H9 (cell line): ENCODE measurements around the gene MUC21. TPM values are rescaled to one million over a fixed set of nuclear protein-coding genes. Genes with fewer than 3 reads are reported as not detected.

Experiments
- DNase-seq: peaks from one replicate; pipeline ENCODE4 v3.0.0-alpha.2; 2017
- H2AFZ ChIP-seq: one replicate; pipeline ENCODE4 v1.6.1; 2013; ENCODE audit warnings: mild to moderate bottlenecking, low read length, control low read depth, moderate library complexity
- H2AK5ac ChIP-seq: 2 replicates; pipeline ENCODE4 v1.6.1; 2013; ENCODE audit warnings: low read length, control low read depth, mixed read lengths; ENCODE audit not compliant: insufficient read length
- H2BK120ac ChIP-seq: one replicate; pipeline ENCODE4 v1.6.1; 2013; ENCODE audit warnings: low read depth, mild to moderate bottlenecking, low read length, control low read depth, inconsistent platforms; ENCODE audit not compliant: poor library complexity, severe bottlenecking
- H2BK12ac ChIP-seq: 2 replicates; pipeline ENCODE4 v1.6.1; 2013; ENCODE audit warnings: low read length, control low read depth, mixed read lengths, low read depth; ENCODE audit not compliant: insufficient read length
- H2BK15ac ChIP-seq: 2 replicates; pipeline ENCODE4 v1.6.1; 2013; ENCODE audit warnings: low read depth, low read length, control low read depth
- H2BK20ac ChIP-seq: one replicate; pipeline ENCODE4 v1.6.1; 2013; ENCODE audit warnings: low read depth, mild to moderate bottlenecking, low read length, control low read depth, inconsistent platforms; ENCODE audit not compliant: poor library complexity, severe bottlenecking
- H2BK5ac ChIP-seq: 2 replicates; pipeline ENCODE4 v1.6.1; 2013; ENCODE audit warnings: low read length, control low read depth, mixed read lengths; ENCODE audit not compliant: insufficient read length
- H3K14ac ChIP-seq: 2 replicates; pipeline ENCODE4 v1.6.1; 2013; ENCODE audit warnings: low read length, control low read depth; ENCODE audit not compliant: insufficient read depth
- H3K18ac ChIP-seq: 2 replicates; pipeline ENCODE4 v1.6.1; 2013; ENCODE audit warnings: low read depth, mild to moderate bottlenecking, mixed read lengths, low read length, control low read depth; ENCODE audit not compliant: insufficient read length
- H3K23ac ChIP-seq: 2 replicates; pipeline ENCODE4 v1.6.1; 2013; ENCODE audit warnings: low read length, control low read depth, mixed read lengths, low read depth; ENCODE audit not compliant: insufficient read length
- H3K23me2 ChIP-seq: 2 replicates; pipeline ENCODE4 v1.6.1; 2013; ENCODE audit warnings: low read depth, mild to moderate bottlenecking, mixed read lengths, low read length, control low read depth; ENCODE audit not compliant: insufficient read length, poor library complexity, severe bottlenecking
- H3K27ac ChIP-seq: 2 replicates; pipeline ENCODE4 v1.5.1; 2013; ENCODE audit warnings: low read length, control low read depth, mixed read lengths, low read depth; ENCODE audit not compliant: insufficient read length
- H3K27me3 ChIP-seq: 2 replicates; pipeline ENCODE4 v1.6.1; 2013; ENCODE audit warnings: low read length, control low read depth, inconsistent platforms; ENCODE audit not compliant: insufficient read depth
- H3K4ac ChIP-seq: 2 replicates; pipeline ENCODE4 v1.6.1; 2013; ENCODE audit warnings: low read depth, mild to moderate bottlenecking, control low read depth, inconsistent platforms, low read length, moderate library complexity
- H3K4me1 ChIP-seq: 2 replicates; pipeline ENCODE4 v1.6.1; 2013; ENCODE audit warnings: low read length, control low read depth, inconsistent platforms; ENCODE audit not compliant: insufficient read depth
- H3K4me2 ChIP-seq: 2 replicates; pipeline ENCODE4 v1.6.1; 2013; ENCODE audit warnings: low read length, control low read depth, mixed read lengths; ENCODE audit not compliant: insufficient read length, insufficient read depth
- H3K56ac ChIP-seq: 2 replicates; pipeline ENCODE4 v1.6.1; 2013; ENCODE audit warnings: low read depth, mild to moderate bottlenecking, mixed read lengths, low read length, control low read depth; ENCODE audit not compliant: insufficient read length
- H3K79me1 ChIP-seq: 2 replicates; pipeline ENCODE4 v1.6.1; 2013; ENCODE audit warnings: low read depth, mild to moderate bottlenecking, moderate library complexity, low read length, control low read depth, inconsistent platforms; ENCODE audit not compliant: insufficient read depth, poor library complexity, severe bottlenecking
- H3K79me2 ChIP-seq: 2 replicates; pipeline ENCODE4 v1.6.1; 2013; ENCODE audit warnings: low read length, control low read depth, inconsistent platforms; ENCODE audit not compliant: insufficient read depth
- H3K9ac ChIP-seq: 2 replicates; pipeline ENCODE4 v1.6.1; 2013; ENCODE audit warnings: low read length, control low read depth, mixed read lengths; ENCODE audit not compliant: insufficient read length; ENCODE audit errors: extremely low read depth
- H3K9me3 ChIP-seq: one replicate; pipeline ENCODE4 v1.6.1; 2013; ENCODE audit warnings: low read depth, low read length, inconsistent platforms; ENCODE audit not compliant: control insufficient read depth
- H3T11ph ChIP-seq: one replicate; pipeline ENCODE4 v1.6.1; 2013; ENCODE audit warnings: mild to moderate bottlenecking, low read length, control low read depth, inconsistent platforms
- H4K20me1 ChIP-seq: one replicate; pipeline ENCODE4 v1.6.1; 2013; ENCODE audit not compliant: control insufficient read depth, insufficient read length, insufficient read depth
- H4K5ac ChIP-seq: 2 replicates; pipeline ENCODE4 v1.6.1; 2013; ENCODE audit warnings: low read depth, mild to moderate bottlenecking, mixed read lengths, low read length, control low read depth; ENCODE audit not compliant: insufficient read length
- H4K8ac ChIP-seq: replicated peaks from 2 replicates; pipeline ENCODE4 v1.6.1; 2013; ENCODE audit warnings: low read length, control low read depth, mixed read lengths, low read depth; ENCODE audit not compliant: insufficient read length
- H4K91ac ChIP-seq: 2 replicates; pipeline ENCODE4 v1.6.1; 2013; ENCODE audit warnings: low read depth, mild to moderate bottlenecking, moderate library complexity, mixed read lengths, low read length, control low read depth; ENCODE audit not compliant: insufficient read length
- H3K27ac Mint-ChIP-seq, 3 experiments: 2 replicates in 2 of 3; 3 replicates in 1 of 3; pipeline ENCODE4 v1.8.0; 2020 to 2021; ENCODE audit warnings: mixed read lengths in 3 of 3, mild to moderate bottlenecking in 1 of 3, moderate library complexity in 1 of 3
- H3K27me3 Mint-ChIP-seq: 2 replicates; pipeline ENCODE4 v1.8.0; 2021; ENCODE audit warnings: low read depth, mild to moderate bottlenecking, moderate library complexity, mixed read lengths
- H3K36me3 Mint-ChIP-seq, 3 experiments: 2 replicates in 2 of 3; 3 replicates in 1 of 3; pipeline ENCODE4 v1.8.0; 2020 to 2021; ENCODE audit warnings: low read depth in 3 of 3, mixed read lengths in 3 of 3; ENCODE audit not compliant: insufficient read depth in 1 of 3
- H3K4me1 Mint-ChIP-seq, 2 experiments: 2 replicates each; pipeline ENCODE4 v1.8.0; 2020; ENCODE audit warnings: mixed read lengths in 2 of 2
- H3K4me3 Mint-ChIP-seq, 2 experiments: 2 replicates in 1 of 2; 3 replicates in 1 of 2; pipeline ENCODE4 v1.8.0; 2020 to 2021; ENCODE audit warnings: mild to moderate bottlenecking in 2 of 2, mixed read lengths in 2 of 2, moderate library complexity in 1 of 2
- H3K9me3 Mint-ChIP-seq, 2 experiments: 2 replicates in 1 of 2; 3 replicates in 1 of 2; pipeline ENCODE4 v1.8.0; 2020; ENCODE audit warnings: mild to moderate bottlenecking in 2 of 2, mixed read lengths in 2 of 2, moderate library complexity in 1 of 2
- CTCF ChIP-seq: fragments of 200-600 bp; sonication (generic); conservative IDR thresholded peaks from 3 replicates; pipeline ENCODE4 v1.8.0; 2021; ENCODE audit warnings: antibody characterized with exemption, mild to moderate bottlenecking
- WGBS: extraction: QIAGEN DNeasy Blood & Tissue Kit; methylation state at CpG from one replicate; pipeline ENCODE4 v1.1.7; 2013; ENCODE audit warnings: missing lambda C conversion rate, low lambda C conversion rate, mixed read lengths; ENCODE audit not compliant: insufficient read length; ENCODE audit errors: extremely low coverage; 5-methylcytosine and 5-hydroxymethylcytosine counted together
- total RNA-seq: library from RNA; stranded (reverse); gene quantifications from 2 replicates; pipeline ENCODE4 v1.2.1, GENCODE V29; 2021

MUC21 gene
- total RNA-seq, 1 experiment from 2014 or later = not detected

- H3T11ph ChIP-seq = no peak overlapping the region
- no peak overlapping the region for H2BK5ac ChIP-seq
- no peak overlapping the region for H2BK120ac ChIP-seq
- H3K9me3 ChIP-seq = no peaks in the 10 kb centered on the region
- Mint-ChIP-seq H3K4me3 (no peak overlapping the region), H3K27ac (no peak overlapping the region), H3K4me1 (peaks cover 14 to 21% of the 10 kb centered on the region in 2 experiments), H3K36me3 (no peaks in the 10 kb centered on the region; a peak in 1 of 7 replicates), H3K27me3 (peaks cover 73% of the 10 kb centered on the region), H3K9me3 (peaks cover 0 to 8% of the 10 kb centered on the region in 2 experiments; a peak in 3 of 5 replicates)
- no peak overlapping the region for H3K4ac ChIP-seq
- H3K23me2 ChIP-seq = peaks cover 5% of the 10 kb centered on the region
- H4K5ac ChIP-seq = no peak overlapping the region
- no peak overlapping the region for H3K14ac ChIP-seq
- no peak for TF ChIP-seq CTCF
- no peaks in the 10 kb centered on the region for H3K4me1 ChIP-seq
- no peak overlapping the region for H4K8ac ChIP-seq
- no peaks in the 10 kb centered on the region for H3K79me1 ChIP-seq
- no peak overlapping the region for H3K23ac ChIP-seq
- no peak overlapping the region for H3K27ac ChIP-seq
- H2BK20ac ChIP-seq = no peak overlapping the region
- no CpG with 5 or more reads among the region's 5 CpGs for WGBS
- no peak overlapping the region for H3K56ac ChIP-seq
- DNase-seq = no peak
- H2AFZ ChIP-seq = no peak overlapping the region
- H2AK5ac ChIP-seq = no peak overlapping the region
- no peak overlapping the region for H3K4me2 ChIP-seq
- H3K9ac ChIP-seq = no peak overlapping the region
- H3K18ac ChIP-seq = no peak overlapping the region
- no peak overlapping the region for H4K91ac ChIP-seq
- H2BK15ac ChIP-seq = no peak overlapping the region
- no peaks in the 10 kb centered on the region for H3K79me2 ChIP-seq
- no peak overlapping the region for H2BK12ac ChIP-seq
- H4K20me1 ChIP-seq = no peaks in the 10 kb centered on the region
- H3K27me3 ChIP-seq = no peaks in the 10 kb centered on the region; the same call in 1 of the 2 replicates
Observed at GRCh38 chr6:30951907-30952469, 31.5 kb upstream of the MUC21 start.
